K562 (cell line): ENCODE measurements around the gene B3GNT4. TPM values are rescaled to one million over a fixed set of nuclear protein-coding genes. Genes with fewer than 3 reads are reported as not detected.
A peak's percentile ranks its signal among the peaks of the same experiment; 100 is the strongest.

Experiments used
- ATAC-seq: fragments of 200-7000 bp; cut with Tn5 transposase; 3 replicates; pipeline ENCODE4 v1.9.1; 2020; ENCODE audit warnings: moderate library complexity
- BruUV-seq: library from RNA; stranded (reverse); fragments of 400-500 nt; replicated peaks from 2 replicates; lab custom pipeline; 2021; lab: Mats Ljungman, UMichigan
- CTCF ChIA-PET: fragments of 300-600 bp; formaldehyde crosslinking; extraction: SDS; loops from one replicate; lab custom pipeline; 2021; ENCODE audit warnings: low intra/inter-chr PET ratio; lab: Yijun Ruan, JAX
- POLR2A ChIA-PET: fragments of 300-600, 350-650 bp; sonication (Branson Sonifier 250); formaldehyde crosslinking; extraction: SDS; loops from one replicate; lab custom pipeline; 2021; ENCODE audit warnings: antibody characterized with exemption, inconsistent platforms; lab: Yijun Ruan, JAX
- DNase-seq, 4 experiments: peaks; one replicate each; pipeline versions ENCODE4 v3.0.0 to v3.0.0-alpha.2; 2011 to 2018; ENCODE audit warnings: low spot score in 3 of 4, mixed read lengths in 3 of 4; ENCODE audit errors: extremely low read depth in 1 of 4
- FAIRE-seq: peaks from 2 replicates; lab custom pipeline; 2011; peaks lifted over from hg19 to GRCh38; lab: Jason Lieb, UNC
- H2AFZ ChIP-seq: 2 replicates; pipeline ENCODE4 v1.6.0; 2011; ENCODE audit warnings: low read depth, low read length, control low read depth, inconsistent platforms
- H3K27ac ChIP-seq: fragments of 200-600 bp; 3 replicates; pipeline ENCODE4 v1.8.0; 2011; ENCODE audit warnings: low read depth, mild to moderate bottlenecking, control low read depth, inconsistent platforms, low read length, moderate library complexity, mixed read lengths; ENCODE audit errors: extremely low read depth
- H3K27me3 ChIP-seq, 2 experiments: fragments of 300-600 bp in 1 of 2; 2 replicates in 1 of 2; 3 replicates in 1 of 2; pipeline versions ENCODE4 v1.6.0 to v1.8.0; 2011; ENCODE audit warnings: inconsistent platforms in 2 of 2, low read length in 2 of 2, mild to moderate bottlenecking in 1 of 2, mixed read lengths in 1 of 2, moderate library complexity in 1 of 2; ENCODE audit not compliant: control insufficient read depth in 2 of 2, insufficient read depth in 2 of 2
- H3K36me3 ChIP-seq: fragments of 300-600 bp; 3 replicates; pipeline ENCODE4 v1.8.0; 2011; ENCODE audit warnings: mild to moderate bottlenecking, low read length, inconsistent platforms; ENCODE audit not compliant: control insufficient read depth, insufficient read depth
- H3K4me1 ChIP-seq, 2 experiments: fragments of 200-600 bp in 1 of 2; replicated peaks in 1 of 2; 2 replicates in 1 of 2; 3 replicates in 1 of 2; pipeline versions ENCODE4 v1.5.1 to v1.8.0; 2011; ENCODE audit warnings: inconsistent platforms in 2 of 2, low read length in 2 of 2, mild to moderate bottlenecking in 1 of 2, mixed read lengths in 1 of 2, moderate library complexity in 1 of 2; ENCODE audit not compliant: control insufficient read depth in 2 of 2, insufficient read depth in 2 of 2
- H3K4me2 ChIP-seq: 2 replicates; pipeline ENCODE4 v1.6.1; 2011; ENCODE audit warnings: low read length, control low read depth, inconsistent platforms, mixed read lengths; ENCODE audit not compliant: insufficient read depth
- H3K4me3 ChIP-seq: fragments of 200-600 bp; sonication (generic), shearing (Covaris generic); 2 replicates; pipeline ENCODE4 v1.5.1; 2016; ENCODE audit warnings: control low read depth, inconsistent platforms
- H3K79me2 ChIP-seq: fragments of 200-600 bp; 3 replicates; pipeline ENCODE4 v1.8.0; 2011; ENCODE audit warnings: low read length, inconsistent platforms; ENCODE audit not compliant: control insufficient read depth, insufficient read depth
- H3K9ac ChIP-seq, 2 experiments: 2 replicates each; pipeline versions ENCODE4 v1.6.0 to v1.6.1; 2011; ENCODE audit warnings: low read depth in 2 of 2, low read length in 2 of 2, control low read depth in 1 of 2, inconsistent platforms in 1 of 2, mild to moderate bottlenecking in 1 of 2, mixed read lengths in 1 of 2; ENCODE audit not compliant: insufficient read depth in 1 of 2
- H3K9me1 ChIP-seq: one replicate; pipeline ENCODE4 v1.6.0; 2011; ENCODE audit warnings: inconsistent platforms, mild to moderate bottlenecking, low read length, moderate library complexity; ENCODE audit not compliant: control insufficient read depth, insufficient read depth
- H3K9me3 ChIP-seq: replicated peaks from 2 replicates; pipeline ENCODE4 v1.5.1; 2011; ENCODE audit warnings: low read depth, low read length, inconsistent platforms; ENCODE audit not compliant: control insufficient read depth, insufficient read depth
- H4K20me1 ChIP-seq: replicated peaks from 2 replicates; pipeline ENCODE4 v1.6.1; 2011; ENCODE audit warnings: low read length, inconsistent platforms, mixed read lengths; ENCODE audit not compliant: control insufficient read depth, insufficient read depth
- BCOR ChIP-seq: fragments of 450-650 bp; IDR thresholded peaks from 2 replicates; pipeline ENCODE4 v1.6.1; 2016
- CEBPB ChIP-seq: fragments of 450-650 bp; IDR thresholded peaks from 2 replicates; pipeline ENCODE4 v1.6.1; 2016; ENCODE audit warnings: missing genetic modification characterization, missing compliant biosample characterization
- IRF2 ChIP-seq: sonication (generic); formaldehyde crosslinking; IDR thresholded peaks from 2 replicates; pipeline ENCODE4 v1.8.1; 2022; ENCODE audit warnings: mild to moderate bottlenecking, missing genetic modification reagents
- NFRKB ChIP-seq: fragments of 450-650 bp; IDR thresholded peaks from 2 replicates; pipeline ENCODE4 v1.6.1; 2016; ENCODE audit warnings: low read depth
- RBM25 ChIP-seq: fragments of 200-400 bp; formaldehyde crosslinking; IDR thresholded peaks from 2 replicates; pipeline ENCODE4 v1.6.1; 2018; ENCODE audit warnings: low read length, low read depth, moderate library complexity; ENCODE audit not compliant: severe bottlenecking
- TGIF2 ChIP-seq: sonication (generic); formaldehyde crosslinking; IDR thresholded peaks from 2 replicates; pipeline ENCODE4 v1.8.1; 2022; ENCODE audit warnings: mild to moderate bottlenecking, missing genetic modification reagents, moderate library complexity
- ZNF121 ChIP-seq: sonication (generic); formaldehyde crosslinking; conservative IDR thresholded peaks from 2 replicates; pipeline ENCODE4 v1.8.0; 2022; ENCODE audit warnings: missing genetic modification reagents
- WGBS: fragments of 100-300 bp; shearing (Covaris generic); methylation state at CpG from one replicate; pipeline ENCODE4 v1.1.6; 2016; ENCODE audit warnings: low coverage, mixed read lengths; ENCODE audit not compliant: insufficient coverage; ENCODE audit errors: missing lambda C conversion rate; 5-methylcytosine and 5-hydroxymethylcytosine counted together
- in situ Hi-C: fragments of 300-500 bp; cut with MboI; formaldehyde crosslinking; loops from 4 replicates; pipeline ENCODE4 v1.15.0; 2018; ENCODE audit warnings: inconsistent platforms, mixed read lengths
- intact Hi-C: fragments of 100-400 bp; cut with micrococcal nuclease; formaldehyde crosslinking; loops from 2 replicates; pipeline ENCODE4 v1.14.2; 2022
- polyA plus RNA-seq, 8 experiments: library from polyadenylated mRNA; depleted of rRNA in 4 of 8; stranded (reverse) in 5 of 8; unstranded in 3 of 8; fragments of >200 nt; fragmentation: Nextera tagmentation in 2 of 8; fragmentation: Illumina TruSeq in 1 of 8; extraction: Ambion mirVana in 2 of 8; extraction: Trizol in 1 of 8; gene quantifications; 2 replicates each; pipeline versions ENCODE4 v1.2.1 to v1.2.3, GENCODE V29; 2011 to 2014; ENCODE audit warnings: inconsistent platforms in 1 of 8, missing spikeins in 1 of 8
- total RNA-seq, 7 experiments: library from RNA; depleted of rRNA in 6 of 7; stranded (reverse); fragments of >200 nt in 6 of 7; fragmentation: Illumina TruSeq in 2 of 7; extraction: Trizol in 2 of 7; gene quantifications; 2 replicates each; pipeline versions ENCODE4 v1.2.1 to v1.2.3, GENCODE V29; 2011 to 2021; ENCODE audit warnings: low replicate concordance in 1 of 7
- TF ChIP-seq, protein P1 (sequence below): fragments of 450-650 bp; IDR thresholded peaks from 2 replicates; pipeline ENCODE4 v1.6.1; 2018; ENCODE audit not compliant: partially characterized antibody

B3GNT4 gene
- total and polyA plus RNA-seq, 9 of the 15 experiments (the other 6 are each of a cell fraction or from before 2014, with no cell fraction given): 0.17 to 3.2 (median 1.3) TPM

DNA sequence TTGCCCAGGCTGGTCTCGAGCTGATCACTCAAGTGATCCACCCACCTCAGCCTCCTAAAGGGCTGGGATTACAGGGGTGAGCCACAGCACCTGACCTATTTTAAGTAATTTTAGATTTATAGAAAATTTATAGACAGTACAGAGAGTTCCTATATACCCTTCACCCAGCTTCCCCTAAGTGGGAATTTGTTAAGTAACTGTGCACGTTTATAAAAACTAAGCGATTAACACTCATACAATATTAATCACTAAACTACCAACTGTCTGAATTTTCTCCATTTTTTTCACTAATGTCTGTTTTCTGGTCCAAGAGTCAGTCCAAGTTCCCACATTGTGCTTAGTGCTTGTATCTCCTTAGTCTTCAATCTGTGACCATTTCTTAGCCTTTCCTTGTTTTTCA lies 35.0 kb upstream of the B3GNT4 start (continued):
- TF ChIP-seq, protein P1, sequence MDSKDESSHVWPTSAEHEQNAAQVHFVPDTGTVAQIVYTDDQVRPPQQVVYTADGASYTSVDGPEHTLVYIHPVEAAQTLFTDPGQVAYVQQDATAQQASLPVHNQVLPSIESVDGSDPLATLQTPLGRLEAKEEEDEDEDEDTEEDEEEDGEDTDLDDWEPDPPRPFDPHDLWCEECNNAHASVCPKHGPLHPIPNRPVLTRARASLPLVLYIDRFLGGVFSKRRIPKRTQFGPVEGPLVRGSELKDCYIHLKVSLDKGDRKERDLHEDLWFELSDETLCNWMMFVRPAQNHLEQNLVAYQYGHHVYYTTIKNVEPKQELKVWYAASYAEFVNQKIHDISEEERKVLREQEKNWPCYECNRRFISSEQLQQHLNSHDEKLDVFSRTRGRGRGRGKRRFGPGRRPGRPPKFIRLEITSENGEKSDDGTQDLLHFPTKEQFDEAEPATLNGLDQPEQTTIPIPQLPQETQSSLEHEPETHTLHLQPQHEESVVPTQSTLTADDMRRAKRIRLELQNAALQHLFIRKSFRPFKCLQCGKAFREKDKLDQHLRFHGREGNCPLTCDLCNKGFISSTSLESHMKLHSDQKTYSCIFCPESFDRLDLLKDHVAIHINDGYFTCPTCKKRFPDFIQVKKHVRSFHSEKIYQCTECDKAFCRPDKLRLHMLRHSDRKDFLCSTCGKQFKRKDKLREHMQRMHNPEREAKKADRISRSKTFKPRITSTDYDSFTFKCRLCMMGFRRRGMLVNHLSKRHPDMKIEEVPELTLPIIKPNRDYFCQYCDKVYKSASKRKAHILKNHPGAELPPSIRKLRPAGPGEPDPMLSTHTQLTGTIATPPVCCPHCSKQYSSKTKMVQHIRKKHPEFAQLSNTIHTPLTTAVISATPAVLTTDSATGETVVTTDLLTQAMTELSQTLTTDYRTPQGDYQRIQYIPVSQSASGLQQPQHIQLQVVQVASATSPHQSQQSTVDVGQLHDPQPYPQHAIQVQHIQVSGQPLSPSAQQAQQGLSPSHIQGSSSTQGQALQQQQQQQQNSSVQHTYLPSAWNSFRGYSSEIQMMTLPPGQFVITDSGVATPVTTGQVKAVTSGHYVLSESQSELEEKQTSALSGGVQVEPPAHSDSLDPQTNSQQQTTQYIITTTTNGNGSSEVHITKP: no peak
- no peak for TF ChIP-seq TGIF2 (CRISPR knock-in tag)
- no peak for TF ChIP-seq NFRKB
- TF ChIP-seq CEBPB: no peak

DNA sequence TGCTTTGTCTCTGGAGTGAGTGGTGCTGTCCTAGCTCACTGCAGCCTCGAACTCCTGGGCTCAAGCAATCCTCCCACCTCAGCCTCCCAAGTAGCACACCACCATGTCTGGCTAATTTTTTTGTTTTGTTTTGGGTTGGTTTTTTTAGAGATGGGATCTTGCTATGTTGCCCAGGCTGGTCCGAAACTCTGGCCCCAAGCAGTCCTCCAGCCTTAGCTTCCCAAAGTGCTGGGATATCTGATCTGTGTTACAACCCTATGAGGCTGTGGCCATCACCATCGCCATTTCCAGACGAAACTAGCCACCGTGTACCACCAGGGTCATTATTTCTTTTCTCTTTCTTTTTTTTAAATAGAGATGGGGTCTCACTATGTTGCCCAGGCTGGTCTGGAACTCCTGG lies 32.1 kb upstream of the B3GNT4 start:
- Histone ChIP-seq H3K9ac (no peak overlapping the region), H3K36me3 (no peaks in the 10 kb centered on the region), H3K4me2 (no peak overlapping the region), H3K9me1 (no peaks in the 10 kb centered on the region), H3K27ac (no peak overlapping the region), H3K4me1 (peaks cover 0 to 2% of the 10 kb centered on the region in 2 experiments; a peak in 3 of 5 replicates), H3K27me3 (peaks cover 23 to 36% of the 10 kb centered on the region in 2 experiments), H2AFZ (no peak overlapping the region), H3K4me3 (no peak overlapping the region), H4K20me1 (no peaks in the 10 kb centered on the region), H3K79me2 (no peaks in the 10 kb centered on the region), H3K9me3 (no peaks in the 10 kb centered on the region)
- POLR2A ChIA-PET: interaction anchor here (0.6 kb wide), 1 partner anchor 77 kb away, joined by 4 read pairs; no protein-coding TSS in a partner anchor
- intact Hi-C loops (no loop called here), in situ Hi-C loops (no loop called here)
- TF ChIP-seq RBM25: peak; percentile 20
- TF ChIP-seq BCOR: peak; percentile 42; the same call in 1 of the 2 replicates
- TF ChIP-seq IRF2: no peak
- TF ChIP-seq ZNF121: peak; percentile 61
- 4% methylated on average over 5 of the region's 5 CpGs for WGBS
- FAIRE-seq (no peak), ATAC-seq (no peak), DNase-seq (no peak)
- CTCF ChIA-PET: no interaction called here
- BruUV-seq: no TSS peak
